Dermis blood vessel endothelial cell (primary cell): Measurements from ENCODE around the gene FLRT2. TPM values are rescaled to one million over a fixed set of nuclear protein-coding genes. Genes with fewer than 3 reads are reported as not detected.

Source experiments
- DNase-seq: peaks from one replicate; pipeline ENCODE4 v3.0.0; 2010
- total RNA-seq: library from RNA; depleted of rRNA; stranded (reverse); fragments of >200 nt; gene quantifications from 2 replicates; pipeline ENCODE4 v1.2.3, GENCODE V29; 2014

The FLRT2 gene
- total RNA-seq, 1 donor from 2014 or later: 216 TPM

GRCh38 chr14:85663667-85664066, 133.7 kb downstream of the FLRT2 start:
- no peak for DNase-seq

DNA sequence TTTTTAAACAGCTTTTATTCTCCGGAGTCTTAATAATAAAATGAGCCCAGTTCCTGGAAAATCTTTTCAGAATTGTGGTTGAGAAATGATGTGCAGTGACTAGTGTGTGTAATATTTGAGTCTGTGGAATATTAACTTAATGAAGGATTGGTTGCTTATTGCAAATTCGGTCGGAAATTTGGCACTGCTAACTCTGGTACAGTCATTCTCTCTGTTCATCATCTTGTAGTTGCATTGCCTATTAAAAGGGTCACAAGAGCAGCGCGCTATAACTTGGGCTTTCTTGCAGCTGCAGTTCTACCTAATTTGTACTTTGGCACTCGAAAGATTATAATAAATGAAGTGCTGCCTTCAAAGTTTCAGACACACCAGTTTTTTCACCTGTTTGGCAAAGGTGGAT, 146.0 kb downstream of the FLRT2 start:
- DNase-seq: no peak

DNA sequence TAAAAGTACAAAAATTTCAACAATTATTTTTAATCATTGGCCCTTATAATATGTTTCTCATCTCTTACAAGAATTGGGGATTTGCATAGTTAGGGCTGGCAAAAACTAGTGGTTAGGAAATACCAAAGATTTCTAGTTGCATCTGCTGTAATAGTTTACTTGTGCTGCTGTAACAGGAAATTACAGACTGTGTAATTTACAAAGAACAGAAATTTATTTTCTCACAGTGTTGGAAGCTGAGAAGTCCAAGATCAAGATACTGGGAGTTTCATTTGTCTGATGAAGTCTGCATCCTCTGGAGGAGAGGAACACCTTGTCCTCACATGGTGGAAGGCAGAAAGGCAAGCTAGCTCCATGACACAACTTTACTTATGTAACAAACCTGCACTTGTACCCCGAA, 157.0 kb downstream of the FLRT2 start:
- no peak for DNase-seq

GRCh38 chr14:85687456-85687855, 157.5 kb downstream of the FLRT2 start:
- no peak for DNase-seq

DNA sequence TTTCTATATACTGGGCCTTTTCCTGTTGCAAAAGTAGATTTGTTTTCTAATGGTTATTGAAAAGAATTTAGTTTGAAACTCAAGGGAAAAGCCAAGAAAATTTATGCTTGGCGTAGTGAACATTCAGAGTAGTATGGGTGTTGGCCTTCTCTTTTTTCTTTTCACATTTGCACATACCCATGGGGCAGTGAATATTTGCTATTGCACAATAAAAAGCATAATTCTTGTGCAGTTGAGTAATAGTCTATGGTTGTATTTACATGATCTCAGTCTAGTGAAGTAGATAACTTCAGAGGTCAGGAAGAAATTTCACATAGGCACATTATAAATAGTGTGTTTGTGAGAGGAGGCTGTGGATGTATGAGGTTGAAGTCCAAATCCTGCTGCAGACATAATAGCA, 158.1 kb downstream of the FLRT2 start:
- no peak for DNase-seq

DNA sequence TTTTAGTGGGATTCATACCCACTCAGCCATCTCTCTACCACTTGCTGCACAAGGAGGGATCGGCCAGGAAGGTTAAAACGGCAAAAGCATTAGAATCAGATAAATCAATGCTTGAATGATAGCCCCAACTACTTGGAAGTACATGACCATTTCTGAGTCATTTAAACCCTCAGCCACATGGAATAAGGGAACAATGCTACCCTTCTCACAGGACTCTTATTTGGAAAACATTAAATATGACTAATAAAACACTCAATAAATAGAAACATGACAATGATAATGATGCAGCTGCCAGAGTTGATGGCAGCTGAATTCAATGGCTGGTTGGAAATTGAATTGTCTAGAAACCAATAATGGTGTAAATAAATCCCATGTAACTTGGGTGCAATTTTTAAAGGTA, 165.4 kb downstream of the FLRT2 start:
- DNase-seq: no peak

- no peak for DNase-seq
Observed at GRCh38 chr14:85701116-85701515, 171.2 kb downstream of the FLRT2 start.

DNA sequence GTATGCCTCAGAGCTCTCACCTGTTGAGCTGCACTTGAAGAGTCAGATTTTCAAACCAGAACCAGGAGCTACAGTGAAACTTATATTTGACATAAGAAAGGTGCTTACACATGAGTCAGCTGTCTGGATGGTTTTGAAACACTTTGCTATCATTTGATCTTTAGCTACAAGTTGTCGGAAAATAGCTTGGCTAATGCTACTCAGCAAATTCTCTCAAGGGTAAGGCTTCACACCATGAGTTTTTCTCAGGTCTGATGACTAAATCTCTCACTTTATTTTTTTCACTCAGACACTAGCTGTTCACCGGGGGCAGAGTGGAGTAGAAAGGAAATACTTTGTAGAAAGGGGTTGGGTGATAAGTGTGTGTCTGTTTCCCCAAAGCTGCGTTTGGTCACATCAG, 171.8 kb downstream of the FLRT2 start:
- DNase-seq: no peak

GRCh38 chr14:85702191-85702590, 172.2 kb downstream of the FLRT2 start:
- DNase-seq: no peak

DNA sequence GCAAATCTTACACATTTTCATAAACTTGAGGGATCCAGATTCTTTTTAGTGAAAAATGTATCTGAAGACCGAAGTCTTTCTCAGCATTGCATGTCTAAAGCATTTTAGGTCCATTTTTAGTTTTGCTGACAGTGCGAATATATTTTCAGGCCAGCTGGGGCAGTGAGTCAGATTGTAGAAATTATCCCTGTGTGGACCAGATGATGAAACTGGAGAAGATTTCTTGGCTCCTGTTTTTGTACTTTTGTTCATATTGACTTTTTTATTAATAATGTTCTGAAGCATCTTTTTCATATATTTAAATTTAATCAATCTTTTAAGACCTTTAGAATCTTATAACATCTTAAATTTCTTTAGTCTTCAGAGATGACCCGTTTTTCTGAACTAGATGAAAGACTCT, 173.1 kb downstream of the FLRT2 start:
- no peak for DNase-seq
